Skeletal muscle satellite cell (primary cell): ENCODE results near the gene LRRC3.
"Not testable (repeated sequence)": the region's sequence is repeated elsewhere in the genome, so short reads cannot be mapped to it uniquely, and the experiment has no call there.

Source experiments
- H3K27me3 ChIP-seq: 2 replicates; pipeline ENCODE4 v1.7.0; 2013; ENCODE audit warnings: low read length; ENCODE audit not compliant: control insufficient read depth, insufficient read depth
- H3K36me3 ChIP-seq: 2 replicates; pipeline ENCODE4 v1.7.0; 2013; ENCODE audit warnings: mild to moderate bottlenecking, control low read depth, low read length; ENCODE audit not compliant: insufficient read depth
- H3K4me1 ChIP-seq: 2 replicates; pipeline ENCODE4 v1.7.0; 2013; ENCODE audit warnings: low read length; ENCODE audit not compliant: control insufficient read depth, insufficient read depth
- H3K4me2 ChIP-seq: 2 replicates; pipeline ENCODE4 v1.7.0; 2013; ENCODE audit warnings: mild to moderate bottlenecking, low read length
- H3K4me3 ChIP-seq: 2 replicates; pipeline ENCODE4 v1.7.0; 2013; ENCODE audit warnings: low read length
- H3K9ac ChIP-seq: 2 replicates; pipeline ENCODE4 v1.7.0; 2013; ENCODE audit warnings: mild to moderate bottlenecking, low read depth, low read length, moderate library complexity
- H3K9me3 ChIP-seq: replicated peaks from 2 replicates; pipeline ENCODE4 v1.7.0; 2013; ENCODE audit warnings: mild to moderate bottlenecking, control low read depth, low read length

Gene LRRC3

GRCh38 chr21:44499211-44499560 lies 43.9 kb downstream of the LRRC3 start:
- Histone ChIP-seq H3K4me3 (no peak overlapping the region), H3K9ac (no peak overlapping the region), H3K4me1 (no peaks in the 10 kb centered on the region), H3K27me3 (peaks cover 50% of the 10 kb centered on the region), H3K36me3 (no peaks in the 10 kb centered on the region), H3K9me3 (no peaks in the 10 kb centered on the region), H3K4me2 (no peak overlapping the region)

GRCh38 chr21:44499631-44500030 lies 44.3 kb downstream of the LRRC3 start:
- Histone ChIP-seq H3K9ac (no peak overlapping the region), H3K4me2 (no peak overlapping the region), H3K4me3 (no peak overlapping the region), H3K27me3 (peaks cover 50% of the 10 kb centered on the region), H3K36me3 (no peaks in the 10 kb centered on the region), H3K4me1 (no peaks in the 10 kb centered on the region), H3K9me3 (no peaks in the 10 kb centered on the region)

GRCh38 chr21:44500111-44500510 lies 44.8 kb downstream of the LRRC3 start:
- no peaks in the 10 kb centered on the region for H3K9me3 ChIP-seq
- peaks cover 46% of the 10 kb centered on the region for H3K27me3 ChIP-seq
- no peaks in the 10 kb centered on the region for H3K4me1 ChIP-seq
- H3K4me3 ChIP-seq: no peak overlapping the region
- no peak overlapping the region for H3K9ac ChIP-seq
- H3K36me3 ChIP-seq: no peaks in the 10 kb centered on the region
- H3K4me2 ChIP-seq: no peak overlapping the region

GRCh38 chr21:44502171-44502958 lies 47.1 kb downstream of the LRRC3 start:
- H3K4me3 ChIP-seq: no peak overlapping the region
- no peak overlapping the region for H3K9ac ChIP-seq
- no peaks in the 10 kb centered on the region for H3K4me1 ChIP-seq
- no peak overlapping the region for H3K4me2 ChIP-seq
- H3K27me3 ChIP-seq: peaks cover 41% of the 10 kb centered on the region
- H3K36me3 ChIP-seq: no peaks in the 10 kb centered on the region
- H3K9me3 ChIP-seq: no peaks in the 10 kb centered on the region

GRCh38 chr21:44503006-44503889 lies 47.9 kb downstream of the LRRC3 start:
- H3K27me3 ChIP-seq: peaks cover 40% of the 10 kb centered on the region
- not testable (repeated sequence) for H3K4me2 ChIP-seq, H3K4me1 ChIP-seq, H3K9ac ChIP-seq, H3K36me3 ChIP-seq, H3K9me3 ChIP-seq, H3K4me3 ChIP-seq

GRCh38 chr21:44503901-44504399 lies 48.6 kb downstream of the LRRC3 start:
- peaks cover 42% of the 10 kb centered on the region for H3K27me3 ChIP-seq
- no peaks in the 10 kb centered on the region for H3K9me3 ChIP-seq
- no peaks in the 10 kb centered on the region for H3K4me1 ChIP-seq
- no peaks in the 10 kb centered on the region for H3K36me3 ChIP-seq
- H3K4me2 ChIP-seq: no peak overlapping the region
- no peak overlapping the region for H3K9ac ChIP-seq
- no peak overlapping the region for H3K4me3 ChIP-seq

- Histone ChIP-seq H3K4me1 (no peaks in the 10 kb centered on the region), H3K9ac (no peak overlapping the region), H3K4me2 (no peak overlapping the region), H3K36me3 (no peaks in the 10 kb centered on the region), H3K9me3 (no peaks in the 10 kb centered on the region), H3K27me3 (peaks cover 39% of the 10 kb centered on the region), H3K4me3 (no peak overlapping the region)
Observed at GRCh38 chr21:44505673-44506278, 50.5 kb downstream of the LRRC3 start.

- no peak overlapping the region for H3K4me2 ChIP-seq
- no peak overlapping the region for H3K4me3 ChIP-seq
- no peaks in the 10 kb centered on the region for H3K4me1 ChIP-seq
- peaks cover 45% of the 10 kb centered on the region for H3K27me3 ChIP-seq
- no peaks in the 10 kb centered on the region for H3K36me3 ChIP-seq
- no peak overlapping the region for H3K9ac ChIP-seq
- H3K9me3 ChIP-seq: no peaks in the 10 kb centered on the region
Observed at GRCh38 chr21:44506279-44507255, 51.3 kb downstream of the LRRC3 start.

- no peak overlapping the region for H3K4me2 ChIP-seq
- peaks cover 42% of the 10 kb centered on the region for H3K27me3 ChIP-seq
- no peak overlapping the region for H3K4me3 ChIP-seq
- no peaks in the 10 kb centered on the region for H3K4me1 ChIP-seq
- H3K9me3 ChIP-seq: no peaks in the 10 kb centered on the region
- H3K36me3 ChIP-seq: no peaks in the 10 kb centered on the region
- no peak overlapping the region for H3K9ac ChIP-seq
Observed at GRCh38 chr21:44507673-44508425, 52.5 kb downstream of the LRRC3 start.

- Histone ChIP-seq H3K4me3 (no peak overlapping the region), H3K27me3 (peaks cover 42% of the 10 kb centered on the region), H3K36me3 (no peaks in the 10 kb centered on the region), H3K9ac (no peak overlapping the region), H3K4me2 (no peak overlapping the region), H3K9me3 (no peaks in the 10 kb centered on the region), H3K4me1 (no peaks in the 10 kb centered on the region)
Observed at GRCh38 chr21:44508426-44508710, 53.1 kb downstream of the LRRC3 start.
